Activated CD8-positive, alpha-beta T cell treated with anti-CD3 and anti-CD28 coated beads, Interleukin-2, amount 10 ng/mL, durations not matched to agents 7 days and 5 days (primary cell): ENCODE measurements around the gene INO80E. TPM values are rescaled to one million over a fixed set of nuclear protein-coding genes. Genes with fewer than 3 reads are reported as not detected.

Experiments used
- ATAC-seq: fragments of 150-1000 bp; cut with Tn5 transposase; one replicate; pipeline ENCODE4 v1.10.0; 2021; ENCODE audit warnings: moderate library complexity
- CTCF ChIA-PET: fragments of 350-600 bp; sonication (Branson Sonifier 250); formaldehyde crosslinking; loops from one replicate; lab custom pipeline; 2021; ENCODE audit warnings: antibody characterized with exemption; lab: Charles Lee
- POLR2A ChIA-PET: fragments of 350-600 bp; sonication (Branson Sonifier 250); formaldehyde crosslinking; loops from one replicate; lab custom pipeline; 2021; ENCODE audit warnings: antibody characterized with exemption; lab: Charles Lee
- DNase-seq: peaks from one replicate; pipeline ENCODE4 v3.0.0-alpha.2; 2020
- H3K27ac Mint-ChIP-seq: one replicate; pipeline ENCODE4 v1.8.0; 2021; ENCODE audit warnings: mild to moderate bottlenecking, mixed read lengths
- H3K27me3 Mint-ChIP-seq: one replicate; pipeline ENCODE4 v1.8.0; 2021; ENCODE audit warnings: low read depth, mixed read lengths
- H3K36me3 Mint-ChIP-seq: one replicate; pipeline ENCODE4 v1.8.0; 2021; ENCODE audit warnings: low read depth, mixed read lengths
- H3K4me1 Mint-ChIP-seq: one replicate; pipeline ENCODE4 v1.8.0; 2021; ENCODE audit warnings: low read depth, mixed read lengths
- H3K4me3 Mint-ChIP-seq: one replicate; pipeline ENCODE4 v1.8.0; 2021; ENCODE audit warnings: mild to moderate bottlenecking, mixed read lengths
- H3K9me3 Mint-ChIP-seq: one replicate; pipeline ENCODE4 v1.8.0; 2022; ENCODE audit warnings: mixed read lengths; ENCODE audit not compliant: insufficient read depth
- total RNA-seq, 2 experiments: library from RNA; stranded (reverse); gene quantifications; one replicate each; pipeline ENCODE4 v1.2.3, GENCODE V29; 2021

INO80E gene
- total RNA-seq, 2 experiments from 2014 or later = 104 to 117 TPM

GRCh38 chr16:30004811-30005242, 8.8 kb downstream of the INO80E start:
- Mint-ChIP-seq H3K36me3 (peaks cover 18% of the 10 kb centered on the region), H3K27me3 (peaks cover 5% of the 10 kb centered on the region), H3K4me3 (no peak overlapping the region), H3K27ac (no peak overlapping the region), H3K4me1 (peaks cover 2% of the 10 kb centered on the region), H3K9me3 (no peaks in the 10 kb centered on the region)
- peak; percentile 2 for ATAC-seq
- ChIA-PET POLR2A (interaction anchor here (0.8 to 1.3 kb wide), 2 partner anchors 9 to 305 kb away, joined by 3 to 4 read pairs; partner anchors contain the start of gene HIRIP3), CTCF (interaction anchor here (0.7 to 2.2 kb wide), 4 partner anchors 23 to 304 kb away, joined by 3 to 6 read pairs (median 4); partner anchors contain the start of gene TMEM219)
- DNase-seq = no peak

GRCh38 chr16:30005341-30006094, 9.5 kb downstream of the INO80E start:
- CTCF ChIA-PET = interaction anchor here (0.7 to 2.2 kb wide), 10 partner anchors 9 to 304 kb away, joined by 3 to 6 read pairs (median 4); partner anchors contain the start of genes KCTD13 and MAZ
- peaks cover 11% of the 10 kb centered on the region for H3K27me3 Mint-ChIP-seq
- ATAC-seq (peak; percentile 51), DNase-seq (peak; percentile 53)
- peaks cover 6% of the 10 kb centered on the region for H3K4me1 Mint-ChIP-seq
- no peaks in the 10 kb centered on the region for H3K9me3 Mint-ChIP-seq
- POLR2A ChIA-PET = interaction anchor here (0.5 to 1.3 kb wide), 3 partner anchors 32 to 305 kb away, joined by 3 to 4 read pairs (median 3); partner anchors contain the start of gene TAOK2
- no peak overlapping the region for H3K27ac Mint-ChIP-seq
- peaks cover 16% of the 10 kb centered on the region for H3K36me3 Mint-ChIP-seq
- H3K4me3 Mint-ChIP-seq = no peak overlapping the region

GRCh38 chr16:30006095-30006473, 10.0 kb downstream of the INO80E start:
- POLR2A ChIA-PET = interaction anchor here (0.5 to 1.2 kb wide), 2 partner anchors 32 to 133 kb away, joined by 3 read pairs; partner anchors contain the start of gene TAOK2
- Mint-ChIP-seq H3K27ac (no peak overlapping the region), H3K9me3 (no peaks in the 10 kb centered on the region), H3K4me3 (no peak overlapping the region), H3K36me3 (peaks cover 16% of the 10 kb centered on the region), H3K27me3 (peaks cover 13% of the 10 kb centered on the region), H3K4me1 (peaks cover 7% of the 10 kb centered on the region)
- ATAC-seq = no peak
- CTCF ChIA-PET = interaction anchor here (0.7 to 2.2 kb wide), 10 partner anchors 9 to 305 kb away, joined by 3 to 6 read pairs (median 4); partner anchors contain the start of genes KCTD13 and MAZ
- no peak for DNase-seq

GRCh38 chr16:30006659-30007377, 10.8 kb downstream of the INO80E start:
- peaks cover 7% of the 10 kb centered on the region for H3K4me1 Mint-ChIP-seq
- no peak overlapping the region for H3K4me3 Mint-ChIP-seq

GRCh38 chr16:30007378-30007895, 11.4 kb downstream of the INO80E start:
- H3K27ac Mint-ChIP-seq = no peak overlapping the region
- peaks cover 22% of the 10 kb centered on the region for H3K27me3 Mint-ChIP-seq
- no peak for DNase-seq
- ChIA-PET POLR2A (interaction anchor here (1.3 kb wide), 1 partner anchor 316 kb away, joined by 4 read pairs; no protein-coding TSS in a partner anchor), CTCF (no interaction called here)
- H3K4me1 Mint-ChIP-seq = peaks cover 11% of the 10 kb centered on the region
- H3K4me3 Mint-ChIP-seq = no peak overlapping the region
- H3K9me3 Mint-ChIP-seq = no peaks in the 10 kb centered on the region
- ATAC-seq = no peak
- H3K36me3 Mint-ChIP-seq = peaks cover 13% of the 10 kb centered on the region

More at GRCh38 chr16:30006659-30007377, 10.8 kb downstream of the INO80E start:
- ChIA-PET POLR2A (interaction anchor here (1.2 kb wide), 1 partner anchor 33 kb away, joined by 3 read pairs; the partner anchor contains the start of gene TAOK2), CTCF (interaction anchor here (1.2 to 1.3 kb wide), 3 partner anchors 10 to 48 kb away, joined by 3 to 6 read pairs (median 5); no protein-coding TSS in a partner anchor)
- Mint-ChIP-seq H3K36me3 (peaks cover 16% of the 10 kb centered on the region), H3K27me3 (peaks cover 16% of the 10 kb centered on the region), H3K27ac (no peak overlapping the region), H3K9me3 (no peaks in the 10 kb centered on the region)
- DNase-seq = no peak
- no peak for ATAC-seq

- DNase-seq = no peak
- ChIA-PET CTCF (interaction anchor here (1.1 to 1.4 kb wide), 2 partner anchors 12 to 307 kb away, joined by 3 to 4 read pairs; no protein-coding TSS in a partner anchor), POLR2A (interaction anchor here (1.3 kb wide), 1 partner anchor 318 kb away, joined by 4 read pairs; no protein-coding TSS in a partner anchor)
- peaks cover 4% of the 10 kb centered on the region for H3K36me3 Mint-ChIP-seq
- H3K27ac Mint-ChIP-seq = no peak overlapping the region
- peaks cover 24% of the 10 kb centered on the region for H3K27me3 Mint-ChIP-seq
- no peaks in the 10 kb centered on the region for H3K9me3 Mint-ChIP-seq
- H3K4me3 Mint-ChIP-seq = no peak overlapping the region
- no peak for ATAC-seq
- peaks cover 11% of the 10 kb centered on the region for H3K4me1 Mint-ChIP-seq
Measured at GRCh38 chr16:30009085-30009862, 13.2 kb downstream of the INO80E start.

- Mint-ChIP-seq H3K36me3 (peaks cover 4% of the 10 kb centered on the region), H3K4me3 (peak overlapping the region; percentile 56), H3K27ac (no peak overlapping the region), H3K27me3 (peaks cover 27% of the 10 kb centered on the region), H3K4me1 (peaks cover 11% of the 10 kb centered on the region), H3K9me3 (no peaks in the 10 kb centered on the region)
- ATAC-seq = peak; percentile 22
- no peak for DNase-seq
- ChIA-PET POLR2A (interaction anchor here (0.6 kb wide), 1 partner anchor 1178 kb away, joined by 3 read pairs; no protein-coding TSS in a partner anchor), CTCF (interaction anchor here (1.4 kb wide), 1 partner anchor 308 kb away, joined by 3 read pairs; no protein-coding TSS in a partner anchor)
Measured at GRCh38 chr16:30009990-30010843, 14.2 kb downstream of the INO80E start.

GRCh38 chr16:30010844-30011713, 15.0 kb downstream of the INO80E start, which contains the start of gene DOC2A:
Gene DOC2A, minus strand, starts transcription at chr16:30011027. Its CDS starts 805 bp downstream, at chr16:30010222.
- no peaks in the 10 kb centered on the region for H3K9me3 Mint-ChIP-seq
- H3K4me1 Mint-ChIP-seq = peaks cover 10% of the 10 kb centered on the region
- peaks cover 27% of the 10 kb centered on the region for H3K27me3 Mint-ChIP-seq
- ATAC-seq (peak; percentile 62), DNase-seq (peak; percentile 47)
- CTCF ChIA-PET = no interaction called here
- POLR2A ChIA-PET = no interaction called here
- no peak within 1 kb of the TSS for H3K27ac Mint-ChIP-seq
- peaks cover 2% of the 10 kb centered on the region for H3K36me3 Mint-ChIP-seq
- peak within 1 kb of the TSS; percentile 69 for H3K4me3 Mint-ChIP-seq

- peaks cover 32% of the 10 kb centered on the region for H3K27me3 Mint-ChIP-seq
- ChIA-PET CTCF (no interaction called here), POLR2A (no interaction called here)
- ATAC-seq (no peak), DNase-seq (no peak)
- H3K27ac Mint-ChIP-seq = no peak overlapping the region
- peaks cover 2% of the 10 kb centered on the region for H3K36me3 Mint-ChIP-seq
- no peaks in the 10 kb centered on the region for H3K9me3 Mint-ChIP-seq
- H3K4me1 Mint-ChIP-seq = peaks cover 10% of the 10 kb centered on the region
- peak overlapping the region; percentile 69 for H3K4me3 Mint-ChIP-seq
Measured at GRCh38 chr16:30011714-30012504, 15.9 kb downstream of the INO80E start.
